Keratinocyte (primary cell): Measurements from ENCODE around the gene GRB14. TPM values are rescaled to one million over a fixed set of nuclear protein-coding genes. Genes with fewer than 3 reads are reported as not detected.

Experiments used
- DNase-seq: peaks from one replicate; pipeline ENCODE4 v3.0.0-alpha.2; 2011; ENCODE audit warnings: low read depth, missing footprints, low spot score
- FAIRE-seq: peaks from 2 replicates; lab custom pipeline; 2011; peaks lifted over from hg19 to GRCh38; lab: Jason Lieb, UNC
- H2AFZ ChIP-seq: 2 replicates; pipeline ENCODE4 v1.6.0; 2012; ENCODE audit warnings: low read length, control low read depth, inconsistent platforms; ENCODE audit not compliant: control insufficient read depth
- H3K27ac ChIP-seq: 2 replicates; pipeline ENCODE4 v1.5.1; 2011; ENCODE audit warnings: low read length; ENCODE audit not compliant: control insufficient read depth, insufficient read depth
- H3K27me3 ChIP-seq: 3 replicates; pipeline ENCODE4 v1.6.0; 2011; ENCODE audit warnings: low read length; ENCODE audit not compliant: control insufficient read depth, insufficient read depth; ENCODE audit errors: extremely low read depth
- H3K36me3 ChIP-seq, 2 experiments: 2 replicates in 1 of 2; 3 replicates in 1 of 2; pipeline ENCODE4 v1.5.1; 2011; ENCODE audit warnings: low read length in 2 of 2, mild to moderate bottlenecking in 1 of 2; ENCODE audit not compliant: control insufficient read depth in 2 of 2, insufficient read depth in 2 of 2; ENCODE audit errors: extremely low read depth in 1 of 2
- H3K4me1 ChIP-seq: 3 replicates; pipeline ENCODE4 v1.5.1; 2011; ENCODE audit warnings: low read length; ENCODE audit not compliant: control insufficient read depth, insufficient read depth; ENCODE audit errors: extremely low read depth
- H3K4me2 ChIP-seq: 3 replicates; pipeline ENCODE4 v1.6.0; 2011; ENCODE audit warnings: low read depth, low read length; ENCODE audit not compliant: control insufficient read depth, insufficient read depth; ENCODE audit errors: extremely low read depth
- H3K4me3 ChIP-seq, 3 experiments: fragments of 200-600 bp in 1 of 3; sonication (generic) in 1 of 3; 2 replicates in 2 of 3; 3 replicates in 1 of 3; pipeline ENCODE4 v1.5.1; 2011 to 2016; ENCODE audit warnings: low read length in 3 of 3, mild to moderate bottlenecking in 3 of 3, control low read depth in 2 of 3, inconsistent platforms in 1 of 3, low read depth in 1 of 3, mixed read lengths in 1 of 3, mixed run types in 1 of 3, moderate library complexity in 1 of 3; ENCODE audit not compliant: control insufficient read depth in 2 of 3, insufficient read depth in 2 of 3; ENCODE audit errors: extremely low read depth in 1 of 3
- H3K79me2 ChIP-seq: 2 replicates; pipeline ENCODE4 v1.6.0; 2012; ENCODE audit warnings: low read length; ENCODE audit not compliant: control insufficient read depth, insufficient read depth
- H3K9ac ChIP-seq: 3 replicates; pipeline ENCODE4 v1.6.0; 2011; ENCODE audit warnings: low read length; ENCODE audit not compliant: control insufficient read depth, insufficient read depth; ENCODE audit errors: extremely low read depth
- H3K9me1 ChIP-seq: 3 replicates; pipeline ENCODE4 v1.6.0; 2011; ENCODE audit warnings: low read length; ENCODE audit not compliant: control insufficient read depth, insufficient read depth; ENCODE audit errors: extremely low read depth
- H3K9me3 ChIP-seq: 2 replicates; pipeline ENCODE4 v1.5.1; 2012; ENCODE audit warnings: low read depth, low read length; ENCODE audit not compliant: control insufficient read depth
- H4K20me1 ChIP-seq: 3 replicates; pipeline ENCODE4 v1.6.0; 2011; ENCODE audit warnings: low read length; ENCODE audit not compliant: control insufficient read depth, insufficient read depth; ENCODE audit errors: extremely low read depth
- EZH2 ChIP-seq: IDR thresholded peaks from one replicate; pipeline ENCODE4 v1.6.1; 2012; ENCODE audit warnings: inconsistent platforms, mild to moderate bottlenecking, low read length, moderate library complexity
- dilution Hi-C: fragments of 300-500 bp; cut with MboI; formaldehyde crosslinking; loops from one replicate; pipeline ENCODE4 v1.7.0; 2020; ENCODE audit warnings: low sequenced_read_pairs; ENCODE audit not compliant: extremely low pct_ligation_motif_present
- polyA plus RNA-seq, 5 experiments: library from polyadenylated mRNA; depleted of rRNA in 3 of 5; stranded (reverse) in 3 of 5; stranded (forward) in 1 of 5; unstranded in 1 of 5; fragments of >200 nt; gene quantifications; 1 replicate in 1 of 5; 2 replicates in 3 of 5; 3 replicates in 1 of 5; pipeline versions ENCODE4 v1.2.1 to v1.2.3, GENCODE V29; 2011 to 2012; ENCODE audit warnings: missing spikeins in 2 of 5, low read depth in 1 of 5, low replicate concordance in 1 of 5
- TF ChIP-seq, protein P1 (sequence below), 3 experiments: IDR thresholded peaks in 1 of 3; conservative IDR thresholded peaks in 1 of 3; optimal IDR thresholded peaks in 1 of 3; 2 replicates in 2 of 3; 3 replicates in 1 of 3; pipeline versions ENCODE3 to v1.5.1; 2011; ENCODE audit warnings: low read length in 3 of 3, mild to moderate bottlenecking in 3 of 3, moderate library complexity in 2 of 3, control low read depth in 1 of 3, inconsistent platforms in 1 of 3; ENCODE audit not compliant: insufficient read depth in 2 of 3; ENCODE audit errors: extremely low read depth in 1 of 3

The GRB14 gene
- polyA plus RNA-seq, 1 donor (not counting 4 experiments of a cell fraction or from before 2014, with no cell fraction given), result 4.2 TPM

DNA sequence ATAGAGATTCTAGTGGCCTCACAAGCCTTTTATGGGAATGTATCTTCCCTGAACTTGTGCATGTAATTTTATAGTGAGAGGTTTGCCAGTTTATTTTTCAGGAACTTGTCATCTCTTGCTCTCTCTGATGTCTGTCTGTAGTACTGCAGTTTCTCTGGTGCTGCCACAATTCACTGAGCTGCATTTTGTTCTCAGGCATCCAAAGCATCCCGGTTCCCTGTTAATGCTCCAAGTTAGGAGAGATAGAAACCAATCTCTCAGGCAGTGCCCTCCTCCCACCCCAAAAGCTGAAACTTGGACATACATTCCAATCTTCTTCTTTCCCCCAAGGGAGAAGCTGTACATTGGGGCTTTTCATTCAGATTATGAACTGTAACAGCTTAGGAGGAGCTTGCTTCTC is 30.1 kb upstream of the GRB14 start:
- H3K27me3 ChIP-seq, result no peaks in the 10 kb centered on the region
- H2AFZ ChIP-seq, result no peak overlapping the region
- dilution Hi-C loops, result no loop called here
- no peak overlapping the region for H3K4me2 ChIP-seq
- H3K9me1 ChIP-seq, result no peaks in the 10 kb centered on the region
- no peak for TF ChIP-seq EZH2
- TF ChIP-seq, protein P1, sequence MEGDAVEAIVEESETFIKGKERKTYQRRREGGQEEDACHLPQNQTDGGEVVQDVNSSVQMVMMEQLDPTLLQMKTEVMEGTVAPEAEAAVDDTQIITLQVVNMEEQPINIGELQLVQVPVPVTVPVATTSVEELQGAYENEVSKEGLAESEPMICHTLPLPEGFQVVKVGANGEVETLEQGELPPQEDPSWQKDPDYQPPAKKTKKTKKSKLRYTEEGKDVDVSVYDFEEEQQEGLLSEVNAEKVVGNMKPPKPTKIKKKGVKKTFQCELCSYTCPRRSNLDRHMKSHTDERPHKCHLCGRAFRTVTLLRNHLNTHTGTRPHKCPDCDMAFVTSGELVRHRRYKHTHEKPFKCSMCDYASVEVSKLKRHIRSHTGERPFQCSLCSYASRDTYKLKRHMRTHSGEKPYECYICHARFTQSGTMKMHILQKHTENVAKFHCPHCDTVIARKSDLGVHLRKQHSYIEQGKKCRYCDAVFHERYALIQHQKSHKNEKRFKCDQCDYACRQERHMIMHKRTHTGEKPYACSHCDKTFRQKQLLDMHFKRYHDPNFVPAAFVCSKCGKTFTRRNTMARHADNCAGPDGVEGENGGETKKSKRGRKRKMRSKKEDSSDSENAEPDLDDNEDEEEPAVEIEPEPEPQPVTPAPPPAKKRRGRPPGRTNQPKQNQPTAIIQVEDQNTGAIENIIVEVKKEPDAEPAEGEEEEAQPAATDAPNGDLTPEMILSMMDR (optimal IDR thresholded peaks at IDR 0.05 in 1 of 3, IDR thresholded peaks at IDR 0.05 in 1 of 3, conservative IDR thresholded peaks at IDR 0.05 in 1 of 3; ENCODE audit: extremely low read depth in 1 of 3, insufficient read depth in 2 of 3, low read length in 3 of 3), result no peak
- peaks cover 8% of the 10 kb centered on the region for H3K4me1 ChIP-seq
- no peaks in the 10 kb centered on the region for H3K9me3 ChIP-seq
- H3K9ac ChIP-seq, result no peak overlapping the region
- FAIRE-seq (no peak), DNase-seq (no peak)
- H4K20me1 ChIP-seq, result no peaks in the 10 kb centered on the region
- no peaks in the 10 kb centered on the region for H3K36me3 ChIP-seq
- no peaks in the 10 kb centered on the region for H3K79me2 ChIP-seq
- no peak overlapping the region for H3K27ac ChIP-seq
- no peak overlapping the region for H3K4me3 ChIP-seq

DNA sequence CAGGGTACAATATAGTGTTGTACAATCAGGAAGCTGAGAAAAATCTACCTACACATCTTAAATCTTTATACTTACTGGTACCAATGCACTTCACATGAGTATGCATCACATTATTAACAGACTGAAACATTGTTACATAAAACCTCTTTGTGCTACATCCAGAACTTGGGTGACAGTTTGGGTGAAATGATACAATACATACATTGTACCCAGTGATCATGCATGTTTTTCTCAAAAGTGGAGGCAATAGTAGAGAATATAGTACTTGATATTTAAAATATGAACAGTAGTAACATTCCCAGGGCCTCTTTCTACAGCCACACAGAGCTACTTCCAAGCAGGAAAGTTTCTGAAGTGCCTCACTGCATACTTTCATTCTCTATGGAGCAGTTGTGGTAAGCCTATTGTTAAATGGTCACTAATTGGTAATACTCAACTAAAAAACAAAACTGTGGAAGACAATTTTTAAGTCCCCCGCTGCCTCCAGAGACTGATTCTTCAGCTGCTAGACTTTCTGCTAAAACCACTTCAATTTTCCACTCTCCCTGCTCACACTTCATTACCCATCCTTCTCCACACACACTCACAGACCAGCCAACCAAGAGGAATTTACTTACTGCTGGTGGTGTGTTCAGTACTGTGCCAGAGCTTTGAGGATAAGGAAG is 22.9 kb upstream of the GRB14 start:
- TF ChIP-seq, protein P1 (optimal IDR thresholded peaks at IDR 0.05 in 1 of 3, IDR thresholded peaks at IDR 0.05 in 1 of 3, conservative IDR thresholded peaks at IDR 0.05 in 1 of 3; ENCODE audit: extremely low read depth in 1 of 3, insufficient read depth in 2 of 3, low read length in 3 of 3), result no peak
- no peak for TF ChIP-seq EZH2
- Histone ChIP-seq H2AFZ (no peak overlapping the region), H3K9me1 (no peaks in the 10 kb centered on the region), H3K36me3 (no peaks in the 10 kb centered on the region), H3K27ac (no peak overlapping the region), H3K79me2 (no peaks in the 10 kb centered on the region), H3K9me3 (no peaks in the 10 kb centered on the region), H4K20me1 (no peaks in the 10 kb centered on the region), H3K9ac (no peak overlapping the region), H3K4me1 (no peaks in the 10 kb centered on the region), H3K4me2 (no peak overlapping the region), H3K4me3 (no peak overlapping the region), H3K27me3 (no peaks in the 10 kb centered on the region)
- DNase-seq (no peak), FAIRE-seq (no peak)
- dilution Hi-C loops, result no loop called here
